ENCODE results near the gene SDK1.

SDK1 gene

GRCh38 chr7:3673524-3673923, 372.5 kb downstream of the SDK1 start:
- peak; percentile 28 for DNase-seq
- no peaks in the 10 kb centered on the region for H3K9me3 ChIP-seq (ENCODE audit: insufficient read depth, low read length, severe bottlenecking)

GRCh38 chr7:3678314-3678810, 377.3 kb downstream of the SDK1 start:
- DNase-seq (no peak), ATAC-seq (ENCODE audit: insufficient read depth, low read depth) (no peak)

More at GRCh38 chr7:3673524-3673923, 372.5 kb downstream of the SDK1 start:
- no peaks in the 10 kb centered on the region for H3K79me2 ChIP-seq (ENCODE audit: insufficient read depth, low read length)
- H3K27ac ChIP-seq (ENCODE audit: low read length): no peak overlapping the region
- no peaks in the 10 kb centered on the region for H3K36me3 ChIP-seq (ENCODE audit: insufficient read depth, low read length)
- no peaks in the 10 kb centered on the region for H4K20me1 ChIP-seq (ENCODE audit: insufficient read depth, low read length)
- TF ChIP-seq EZH2 (IDR thresholded peaks at IDR 0.05; ENCODE audit: borderline replicate concordance, low read depth, low read length, severe bottlenecking) (no peak), CTCF (IDR thresholded peaks at IDR 0.05; ENCODE audit: borderline replicate concordance, extremely low read depth, low read length, poor library complexity, severe bottlenecking) (peak; percentile 53)
- no peak overlapping the region for H3K4me3 ChIP-seq (ENCODE audit: low read depth in 1 of 2, low read length in 2 of 2)
- no peak overlapping the region for H2AFZ ChIP-seq (ENCODE audit: low read depth, low read length)
- H3K4me2 ChIP-seq (ENCODE audit: insufficient read depth, low read length): no peak overlapping the region
- no peaks in the 10 kb centered on the region for H3K4me1 ChIP-seq (ENCODE audit: insufficient read depth, low read length)
- no peak for ATAC-seq (ENCODE audit: insufficient read depth, low read depth)
- H3K27me3 ChIP-seq (ENCODE audit: insufficient read depth, low read length, poor library complexity): peaks cover 2% of the 10 kb centered on the region
- no peak overlapping the region for H3K9ac ChIP-seq (ENCODE audit: low read depth, low read length)

GRCh38 chr7:3682028-3682710, 381.1 kb downstream of the SDK1 start:
- Histone ChIP-seq H3K27ac (ENCODE audit: low read length) (no peak overlapping the region), H3K79me2 (ENCODE audit: insufficient read depth, low read length) (no peaks in the 10 kb centered on the region), H3K9me3 (ENCODE audit: insufficient read depth, low read length, severe bottlenecking) (no peaks in the 10 kb centered on the region), H3K4me2 (ENCODE audit: insufficient read depth, low read length) (no peak overlapping the region), H3K4me1 (ENCODE audit: insufficient read depth, low read length) (no peaks in the 10 kb centered on the region), H3K9ac (ENCODE audit: low read depth, low read length) (no peak overlapping the region), H4K20me1 (ENCODE audit: insufficient read depth, low read length) (no peaks in the 10 kb centered on the region), H3K4me3 (ENCODE audit: low read depth in 1 of 2, low read length in 2 of 2) (no peak overlapping the region), H3K27me3 (ENCODE audit: insufficient read depth, low read length, poor library complexity) (peaks cover 15% of the 10 kb centered on the region), H3K36me3 (ENCODE audit: insufficient read depth, low read length) (no peaks in the 10 kb centered on the region), H2AFZ (ENCODE audit: low read depth, low read length) (no peak overlapping the region)
- DNase-seq: no peak
- no peak for TF ChIP-seq CTCF (IDR thresholded peaks at IDR 0.05; ENCODE audit: borderline replicate concordance, extremely low read depth, low read length, poor library complexity, severe bottlenecking)
- no peak for TF ChIP-seq EZH2 (IDR thresholded peaks at IDR 0.05; ENCODE audit: borderline replicate concordance, low read depth, low read length, severe bottlenecking)
- ATAC-seq (ENCODE audit: insufficient read depth, low read depth): no peak

More at GRCh38 chr7:3678314-3678810, 377.3 kb downstream of the SDK1 start:
- H4K20me1 ChIP-seq (ENCODE audit: insufficient read depth, low read length): no peaks in the 10 kb centered on the region
- H2AFZ ChIP-seq (ENCODE audit: low read depth, low read length): no peak overlapping the region
- no peaks in the 10 kb centered on the region for H3K9me3 ChIP-seq (ENCODE audit: insufficient read depth, low read length, severe bottlenecking)
- H3K4me1 ChIP-seq (ENCODE audit: insufficient read depth, low read length): no peaks in the 10 kb centered on the region
- H3K27me3 ChIP-seq (ENCODE audit: insufficient read depth, low read length, poor library complexity): peaks cover 8% of the 10 kb centered on the region
- no peak overlapping the region for H3K4me3 ChIP-seq (ENCODE audit: low read depth in 1 of 2, low read length in 2 of 2)
- no peak overlapping the region for H3K27ac ChIP-seq (ENCODE audit: low read length)
- TF ChIP-seq CTCF (IDR thresholded peaks at IDR 0.05; ENCODE audit: borderline replicate concordance, extremely low read depth, low read length, poor library complexity, severe bottlenecking) (no peak), EZH2 (IDR thresholded peaks at IDR 0.05; ENCODE audit: borderline replicate concordance, low read depth, low read length, severe bottlenecking) (no peak)
- no peak overlapping the region for H3K4me2 ChIP-seq (ENCODE audit: insufficient read depth, low read length)
- H3K36me3 ChIP-seq (ENCODE audit: insufficient read depth, low read length): no peaks in the 10 kb centered on the region
- H3K79me2 ChIP-seq (ENCODE audit: insufficient read depth, low read length): no peaks in the 10 kb centered on the region
- no peak overlapping the region for H3K9ac ChIP-seq (ENCODE audit: low read depth, low read length)
